Pancreas (tissue), 10 donors: ENCODE data around the gene CHIC1. TPM values are rescaled to one million over a fixed set of nuclear protein-coding genes. Genes with fewer than 3 reads are reported as not detected.
"Not testable (repeated sequence)": the region's sequence is repeated elsewhere in the genome, so short reads cannot be mapped to it uniquely, and the experiment has no call there.

Experiments used
- ATAC-seq, 4 donors: fragments of 200-7000 bp; cut with Tn5 transposase; one replicate each; pipeline versions ENCODE4 v1.8.0 to v1.9.1; 2020; ENCODE audit warnings: mild to moderate bottlenecking in 4 of 4, moderate library complexity in 4 of 4
- DNase-seq, 6 donors: peaks; one replicate each; pipeline ENCODE4 v3.0.0-alpha.2; 2020
- FAIRE-seq: peaks from 2 replicates; lab custom pipeline; 2012; peaks lifted over from hg19 to GRCh38; lab: Jason Lieb, UNC
- H3K27ac ChIP-seq, 4 donors: fragments of 200-600 bp; sonication (generic); 1 replicate in 3 of 4; 2 replicates in 1 of 4; pipeline versions ENCODE4 v1.5.0 to v1.8.0; 2020
- H3K27me3 ChIP-seq, 4 donors: fragments of 200-600 bp; one replicate each; pipeline ENCODE4 v1.8.0; 2021
- H3K36me3 ChIP-seq, 3 donors: fragments of 200-600 bp; sonication (generic) in 1 of 3; one replicate each; pipeline versions ENCODE4 v1.5.0 to v1.8.0; 2020 to 2021
- H3K4me1 ChIP-seq, 3 donors: fragments of 200-600 bp; one replicate each; pipeline ENCODE4 v1.8.0; 2021
- H3K4me3 ChIP-seq, 4 donors: fragments of 200-600 bp; sonication (generic) in 2 of 4; one replicate each; pipeline versions ENCODE4 v1.5.0 to v1.8.0; 2020 to 2021
- H3K9me3 ChIP-seq, 4 donors: fragments of 200-600 bp; one replicate each; pipeline ENCODE4 v1.8.0; 2021
- WGBS, 2 donors: extraction: QIAGEN DNeasy Blood & Tissue Kit; methylation state at CpG; one replicate each; pipeline ENCODE4 v1.1.7; 2013; 5-methylcytosine and 5-hydroxymethylcytosine counted together
- intact Hi-C, 3 donors: fragments of 100-400 bp; cut with DNase I; formaldehyde crosslinking; loops; one replicate each; pipeline versions ENCODE4 v1.11.1 to v1.14.2; 2022
- polyA plus RNA-seq, 2 donors: library from polyadenylated mRNA; stranded (reverse); fragments of 200-250 nt; gene quantifications; one replicate each; pipeline ENCODE4 v1.2.3, GENCODE V29; 2013
- total RNA-seq, 6 donors: library from RNA; stranded (reverse); fragmentation: NEBNext Ultra II Directional in 4 of 6; extraction: Animal tissue kit (Norgen Biotek cat#: 25700) in 4 of 6; gene quantifications; one replicate each; pipeline versions ENCODE4 v1.2.1 to v1.2.4, GENCODE V29; 2021 to 2023
- TF ChIP-seq, protein P1 (sequence below), 4 donors: fragments of 200-600 bp; sonication (generic) in 3 of 4; IDR thresholded peaks; one replicate each; pipeline versions ENCODE4 v1.5.0 to v1.8.0; 2021; ENCODE audit warnings: antibody characterized with exemption in 4 of 4
- donor health status: healthy with polysubstance abuse.
- donor health status: DM: no; HTN: no; CAD: no; lungs with moderate emphysema.
- donor health status: DM: no; HTN: no; CAD: no.
- donor health status: control.
- donor health status: control.
- donor health status: Bipolar disorder and iron deficiency.
- donor health status: DM: yes; HTN: yes; CAD: no.
- donor health status: DM: no; HTN: no; CAD: no.
- donor health status: DM: no; HTN: no; CAD: no.
- donor health status: DM: yes; HTN: yes; CAD: no.

The CHIC1 gene
- total and polyA plus RNA-seq, 8 donors = 1.7 to 4.3 (median 3.1) TPM

DNA sequence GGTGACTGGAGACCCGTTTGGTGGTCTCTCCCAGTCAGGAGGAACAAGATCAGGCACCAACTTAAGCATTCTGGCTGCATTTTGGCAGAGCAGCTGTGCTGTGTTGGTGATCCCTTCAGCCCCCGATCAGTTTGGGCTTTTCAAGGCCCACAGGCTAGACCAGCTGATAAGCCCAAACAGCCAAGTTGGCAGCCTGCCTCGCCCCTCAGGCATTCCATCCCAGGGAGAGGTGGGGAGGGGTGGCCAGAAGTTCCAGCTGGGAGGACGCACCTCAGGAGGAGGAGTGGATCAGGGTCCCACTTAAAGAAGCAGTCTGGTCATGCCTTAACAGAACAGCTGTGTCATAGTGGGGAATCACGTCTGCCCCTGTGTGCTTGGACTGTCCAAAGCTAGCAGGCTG is 105.8 kb downstream of the CHIC1 start:
- DNase-seq = peak in 1 of 6 donors; percentile 24
- no peaks in the 10 kb centered on the region for H3K36me3 ChIP-seq
- no peaks in the 10 kb centered on the region for H3K4me1 ChIP-seq
- intact Hi-C loops = no loop called here
- FAIRE-seq = no peak
- H3K27me3 ChIP-seq = no peaks in the 10 kb centered on the region
- H3K27ac ChIP-seq = no peak overlapping the region
- H3K9me3 ChIP-seq = no peaks in the 10 kb centered on the region
- ATAC-seq = no peak
- WGBS, 2 donors = 51 to 52% methylated on average over 5 of the region's 5 CpGs
- H3K4me3 ChIP-seq = no peak overlapping the region
- TF ChIP-seq, protein P1, sequence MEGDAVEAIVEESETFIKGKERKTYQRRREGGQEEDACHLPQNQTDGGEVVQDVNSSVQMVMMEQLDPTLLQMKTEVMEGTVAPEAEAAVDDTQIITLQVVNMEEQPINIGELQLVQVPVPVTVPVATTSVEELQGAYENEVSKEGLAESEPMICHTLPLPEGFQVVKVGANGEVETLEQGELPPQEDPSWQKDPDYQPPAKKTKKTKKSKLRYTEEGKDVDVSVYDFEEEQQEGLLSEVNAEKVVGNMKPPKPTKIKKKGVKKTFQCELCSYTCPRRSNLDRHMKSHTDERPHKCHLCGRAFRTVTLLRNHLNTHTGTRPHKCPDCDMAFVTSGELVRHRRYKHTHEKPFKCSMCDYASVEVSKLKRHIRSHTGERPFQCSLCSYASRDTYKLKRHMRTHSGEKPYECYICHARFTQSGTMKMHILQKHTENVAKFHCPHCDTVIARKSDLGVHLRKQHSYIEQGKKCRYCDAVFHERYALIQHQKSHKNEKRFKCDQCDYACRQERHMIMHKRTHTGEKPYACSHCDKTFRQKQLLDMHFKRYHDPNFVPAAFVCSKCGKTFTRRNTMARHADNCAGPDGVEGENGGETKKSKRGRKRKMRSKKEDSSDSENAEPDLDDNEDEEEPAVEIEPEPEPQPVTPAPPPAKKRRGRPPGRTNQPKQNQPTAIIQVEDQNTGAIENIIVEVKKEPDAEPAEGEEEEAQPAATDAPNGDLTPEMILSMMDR (IDR thresholded peaks at IDR 0.05) = no peak

DNA sequence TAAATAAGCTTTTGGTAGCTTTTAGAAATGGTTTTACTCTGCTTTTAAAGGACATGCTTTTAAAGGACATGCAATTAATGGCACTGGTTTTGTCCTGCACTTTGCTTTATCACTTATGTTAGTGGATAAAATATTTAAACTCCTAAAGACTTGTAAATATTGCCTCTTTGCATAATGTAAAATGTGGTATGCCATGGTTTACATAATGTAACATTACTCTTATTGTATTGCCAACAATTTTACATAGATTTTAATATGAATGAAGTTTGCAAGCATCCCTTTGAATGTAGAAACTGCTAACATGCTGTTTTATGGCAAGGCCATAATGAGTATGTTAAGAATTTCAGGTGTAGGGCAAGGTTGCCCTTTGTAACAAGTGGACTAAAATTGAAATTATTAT is 118.4 kb downstream of the CHIC1 start:
- Histone ChIP-seq H3K27me3 (no peaks in the 10 kb centered on the region), H3K9me3 (no peaks in the 10 kb centered on the region), H3K4me3 (no peak overlapping the region), H3K27ac (no peak overlapping the region), H3K4me1 (no peaks in the 10 kb centered on the region), H3K36me3 (no peaks in the 10 kb centered on the region)
- TF ChIP-seq, protein P1 (IDR thresholded peaks at IDR 0.05) = no peak
- DNase-seq = no peak
- ATAC-seq = no peak
- FAIRE-seq = no peak
- intact Hi-C loops = no loop called here

DNA sequence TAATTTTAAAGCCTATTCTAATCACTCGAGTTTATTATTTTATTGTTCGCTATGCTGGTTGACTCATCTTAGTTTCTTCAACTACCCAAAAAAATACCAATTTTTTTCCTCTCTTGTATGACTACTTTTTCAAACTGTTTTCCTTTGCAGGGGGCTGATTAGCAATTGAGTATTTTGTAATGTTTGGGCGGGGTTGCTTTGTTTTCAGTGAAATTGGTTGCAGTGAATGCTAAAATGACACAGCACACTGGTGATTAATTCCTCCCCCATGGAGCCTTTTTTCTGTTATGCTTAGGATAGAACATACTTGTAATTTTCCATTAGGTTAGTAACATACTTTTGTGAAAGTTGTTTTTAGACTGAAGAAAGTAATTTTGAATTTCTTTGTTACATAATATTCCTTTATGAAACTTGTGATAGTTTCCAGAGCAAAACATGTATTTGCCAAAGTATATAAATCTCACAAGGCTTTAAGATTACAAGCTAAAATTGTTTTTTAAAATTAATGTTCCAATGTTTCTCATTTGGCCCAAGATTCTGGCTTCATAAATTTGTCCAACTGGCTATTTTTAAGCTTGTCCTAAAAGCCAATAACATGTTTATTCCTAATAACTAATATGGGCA is 120.4 kb downstream of the CHIC1 start:
- Histone ChIP-seq H3K9me3 (no peaks in the 10 kb centered on the region), H3K4me1 (no peaks in the 10 kb centered on the region), H3K27me3 (no peaks in the 10 kb centered on the region), H3K27ac (no peak overlapping the region), H3K4me3 (no peak overlapping the region), H3K36me3 (no peaks in the 10 kb centered on the region)
- DNase-seq (no peak), ATAC-seq (no peak), FAIRE-seq (peak; percentile 67)
- TF ChIP-seq, protein P1 (IDR thresholded peaks at IDR 0.05) = no peak
- 72 to 89% methylated on average over 3 of the region's 3 CpGs for WGBS, 2 donors
- intact Hi-C loops = no loop called here

DNA sequence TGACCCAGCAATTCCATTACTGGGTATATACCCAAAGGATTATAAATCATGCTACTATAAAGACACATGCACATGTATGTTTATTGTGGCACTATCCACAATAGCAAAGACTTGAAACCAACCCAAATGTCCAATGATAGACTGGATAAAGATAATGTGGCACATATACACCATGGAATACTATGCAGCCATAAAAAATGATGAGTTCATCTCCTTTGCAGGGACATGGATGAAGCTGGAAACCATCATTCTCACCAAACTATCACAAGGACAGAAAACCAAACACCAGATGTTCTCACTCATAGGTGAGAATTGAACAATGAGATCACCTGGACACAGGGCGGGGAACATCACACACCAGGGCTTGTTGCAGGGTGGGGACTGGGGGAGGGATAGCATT is 144.0 kb downstream of the CHIC1 start:
- DNase-seq, H3K27me3 ChIP-seq, intact Hi-C loops, H3K4me3 ChIP-seq, H3K4me1 ChIP-seq, H3K9me3 ChIP-seq, ATAC-seq, H3K36me3 ChIP-seq, H3K27ac ChIP-seq, FAIRE-seq: not testable (repeated sequence)
- 75 to 79% methylated on average over 1 of the region's 1 CpG for WGBS, 2 donors

DNA sequence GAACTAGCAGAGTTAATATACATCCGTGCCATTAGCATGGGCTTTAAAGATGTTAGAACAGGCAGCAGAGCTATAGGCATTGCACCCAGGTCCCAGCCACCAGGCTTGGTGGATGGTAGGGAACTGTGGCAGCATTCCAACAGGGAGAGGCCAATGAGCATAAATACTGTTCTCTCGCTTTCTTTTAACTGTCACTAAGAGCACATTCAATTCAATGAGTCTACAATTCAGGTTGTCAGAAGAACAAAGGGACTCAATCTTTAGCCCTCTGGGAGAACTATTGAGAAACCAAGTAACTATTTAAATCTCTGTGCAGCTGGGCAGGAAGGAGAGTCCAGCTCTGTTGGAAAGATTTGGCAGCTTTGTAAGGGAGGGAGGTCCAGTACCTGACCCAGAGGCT is 165.6 kb downstream of the CHIC1 start:
- DNase-seq (no peak), ATAC-seq (no peak), FAIRE-seq (no peak)
- peaks cover 0 to 3% (median 0%) of the 10 kb centered on the region in 4 donors for H3K9me3 ChIP-seq
- 51 to 53% methylated on average over 2 of the region's 2 CpGs for WGBS, 2 donors
- intact Hi-C loops = no loop called here
- no peaks in the 10 kb centered on the region for H3K36me3 ChIP-seq
- H3K27ac ChIP-seq = no peak overlapping the region
- TF ChIP-seq, protein P1 (IDR thresholded peaks at IDR 0.05) = no peak
- no peak overlapping the region for H3K4me3 ChIP-seq
- H3K27me3 ChIP-seq = peaks cover 0 to 8% (median 0%) of the 10 kb centered on the region in 4 donors
- H3K4me1 ChIP-seq = no peaks in the 10 kb centered on the region

Other genes starting within 250 kb of the CHIC1 start
- not detected for gene CDX4, start 116.1 kb upstream of the CHIC1 start, total RNA-seq
- not detected for gene CDX4, start 116.1 kb upstream of the CHIC1 start, polyA plus RNA-seq